Nephron progenitor cell (in vitro differentiated cells): ENCODE data around the gene HIF1AN.
A peak's percentile ranks its signal among the peaks of the same experiment; 100 is the strongest.

Experiments
- DNase-seq: peaks from one replicate; pipeline ENCODE4 v3.0.0; 2021
- H3K27ac Mint-ChIP-seq: 2 replicates; pipeline ENCODE4 v1.8.0; 2021; ENCODE audit warnings: mild to moderate bottlenecking, moderate library complexity, mixed read lengths
- H3K27me3 Mint-ChIP-seq: 2 replicates; pipeline ENCODE4 v1.8.0; 2021; ENCODE audit warnings: mild to moderate bottlenecking, low read depth, mixed read lengths; ENCODE audit not compliant: poor library complexity
- H3K36me3 Mint-ChIP-seq: 2 replicates; pipeline ENCODE4 v1.8.0; 2021; ENCODE audit warnings: low read depth, mixed read lengths
- H3K4me1 Mint-ChIP-seq: 2 replicates; pipeline ENCODE4 v1.8.0; 2021; ENCODE audit warnings: mixed read lengths
- H3K4me3 Mint-ChIP-seq: 2 replicates; pipeline ENCODE4 v1.8.0; 2021; ENCODE audit warnings: mild to moderate bottlenecking, moderate library complexity, mixed read lengths
- H3K9me3 Mint-ChIP-seq: 2 replicates; pipeline ENCODE4 v1.8.0; 2021; ENCODE audit warnings: mild to moderate bottlenecking, moderate library complexity, mixed read lengths
- CTCF ChIP-seq: fragments of 200-600 bp; sonication (generic); IDR thresholded peaks from 2 replicates; pipeline ENCODE4 v1.5.0; 2021; ENCODE audit warnings: antibody characterized with exemption

Gene HIF1AN

GRCh38 chr10:100576282-100576635, 40.5 kb downstream of the HIF1AN start:
- Mint-ChIP-seq H3K4me3 (no peak overlapping the region), H3K4me1 (peaks cover 58% of the 10 kb centered on the region), H3K36me3 (no peaks in the 10 kb centered on the region), H3K27ac (peak overlapping the region; percentile 37), H3K9me3 (no peaks in the 10 kb centered on the region), H3K27me3 (peaks cover 18% of the 10 kb centered on the region)
- TF ChIP-seq CTCF: no peak
- no peak for DNase-seq

DNA sequence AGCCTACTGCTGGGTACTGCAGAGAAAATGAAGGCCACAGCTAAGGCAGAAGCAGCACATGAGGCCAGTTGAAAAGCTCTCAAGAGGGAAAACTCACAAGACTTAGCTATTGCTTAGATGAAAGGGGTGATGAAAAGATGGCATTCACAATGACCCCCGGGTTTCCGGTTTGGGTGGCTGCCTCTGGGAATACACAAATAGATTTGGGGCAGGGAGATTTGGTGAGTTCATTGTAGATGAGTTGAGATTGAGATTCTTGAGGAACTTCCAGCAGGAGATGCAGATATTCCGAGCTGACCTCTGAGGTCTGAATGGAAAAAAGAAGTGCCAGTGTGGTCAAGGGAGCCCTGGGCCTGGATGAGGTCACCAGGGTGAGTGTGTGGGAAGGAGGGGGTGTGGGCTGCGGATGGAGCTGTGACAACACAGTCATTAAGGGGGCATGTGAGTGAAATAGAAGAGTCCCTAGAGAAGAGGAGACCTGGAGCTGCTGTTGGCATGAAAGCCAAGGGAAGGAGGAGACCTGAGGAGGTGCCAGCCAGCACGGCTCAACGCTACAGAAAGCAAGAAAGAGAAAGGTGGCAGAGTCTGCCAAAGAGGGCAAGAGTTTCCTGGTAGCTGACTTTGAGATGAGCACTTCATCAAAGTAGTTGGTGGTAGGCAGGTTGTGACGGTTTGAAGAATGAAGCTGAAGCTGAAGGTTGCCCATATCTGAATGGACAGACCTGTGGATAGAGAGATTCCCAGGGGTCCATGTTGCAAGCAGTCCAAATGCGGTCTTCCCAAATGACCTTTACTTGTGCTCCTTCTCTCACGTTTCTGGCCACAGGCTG, 43.7 kb downstream of the HIF1AN start:
- peak overlapping the region; percentile 43 for H3K27ac Mint-ChIP-seq
- no peak for TF ChIP-seq CTCF
- peaks cover 24% of the 10 kb centered on the region for H3K27me3 Mint-ChIP-seq
- peak overlapping the region; percentile 4 for H3K4me3 Mint-ChIP-seq
- peaks cover 49% of the 10 kb centered on the region for H3K4me1 Mint-ChIP-seq
- peaks cover 3% of the 10 kb centered on the region for H3K9me3 Mint-ChIP-seq
- no peak for DNase-seq
- no peaks in the 10 kb centered on the region for H3K36me3 Mint-ChIP-seq

GRCh38 chr10:100586959-100587358, 51.2 kb downstream of the HIF1AN start:
- no peak for DNase-seq
- H3K4me3 Mint-ChIP-seq: no peak overlapping the region
- no peak for TF ChIP-seq CTCF
- no peaks in the 10 kb centered on the region for H3K4me1 Mint-ChIP-seq
- peaks cover 62% of the 10 kb centered on the region for H3K27me3 Mint-ChIP-seq
- no peak overlapping the region for H3K27ac Mint-ChIP-seq
- peaks cover 32% of the 10 kb centered on the region for H3K9me3 Mint-ChIP-seq
- H3K36me3 Mint-ChIP-seq: no peaks in the 10 kb centered on the region

DNA sequence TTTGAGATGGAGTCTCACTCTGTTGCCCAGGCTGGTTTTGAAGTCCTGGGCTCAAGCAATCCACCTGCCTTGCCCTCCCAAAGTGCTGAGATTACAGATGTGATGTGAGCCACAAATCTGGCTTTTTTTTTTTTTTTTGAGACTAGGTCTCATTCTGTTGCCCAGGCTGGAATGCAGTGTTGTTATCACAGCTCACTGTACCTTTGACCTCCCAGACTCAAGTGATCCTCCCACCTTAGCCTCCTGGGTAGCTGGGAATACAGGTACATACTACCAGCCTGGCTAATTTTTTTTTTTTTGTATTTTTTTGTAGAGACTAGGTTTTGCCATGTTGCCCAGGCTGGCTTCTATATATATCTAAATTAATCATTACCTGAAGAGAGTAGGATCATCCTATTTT, 62.4 kb downstream of the HIF1AN start:
- no peak for TF ChIP-seq CTCF
- H3K36me3 Mint-ChIP-seq: no peaks in the 10 kb centered on the region

DNA sequence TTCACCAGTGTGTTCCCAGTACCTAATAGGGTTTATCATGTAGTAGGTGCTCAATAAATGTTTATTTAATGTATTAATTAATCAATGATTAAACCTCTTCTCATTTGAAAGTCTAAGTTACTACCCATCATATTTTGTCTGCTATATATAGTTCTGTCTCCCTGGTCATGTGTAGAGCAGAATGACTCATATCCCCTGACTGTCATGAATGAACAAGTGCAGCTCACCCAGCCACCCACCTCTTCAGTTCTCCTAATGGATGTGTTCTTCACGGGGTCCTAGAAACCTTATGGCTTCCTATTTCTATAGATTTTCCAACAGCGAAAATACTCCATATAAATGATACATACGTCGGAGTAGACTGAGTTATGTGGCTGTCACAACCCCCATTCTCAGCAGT, 64.5 kb downstream of the HIF1AN start:
- Mint-ChIP-seq H3K27ac (no peak overlapping the region), H3K9me3 (peaks cover 5% of the 10 kb centered on the region), H3K4me1 (peaks cover 15% of the 10 kb centered on the region), H3K4me3 (no peak overlapping the region), H3K27me3 (peaks cover 39% of the 10 kb centered on the region), H3K36me3 (peaks cover 2% of the 10 kb centered on the region)
- DNase-seq: no peak
- TF ChIP-seq CTCF: no peak

More for the DNA sequence above, 62.4 kb downstream of the HIF1AN start:
- H3K4me3 Mint-ChIP-seq: no peak overlapping the region
- no peaks in the 10 kb centered on the region for H3K9me3 Mint-ChIP-seq
- peaks cover 35% of the 10 kb centered on the region for H3K27me3 Mint-ChIP-seq
- H3K27ac Mint-ChIP-seq: no peak overlapping the region
- no peak for DNase-seq
- peaks cover 15% of the 10 kb centered on the region for H3K4me1 Mint-ChIP-seq

GRCh38 chr10:100607439-100607838, 71.7 kb downstream of the HIF1AN start:
- Mint-ChIP-seq H3K4me3 (no peak overlapping the region), H3K36me3 (peaks cover 11% of the 10 kb centered on the region), H3K27ac (no peak overlapping the region), H3K9me3 (peaks cover 15% of the 10 kb centered on the region), H3K27me3 (peaks cover 62% of the 10 kb centered on the region), H3K4me1 (peaks cover 19% of the 10 kb centered on the region)
- no peak for TF ChIP-seq CTCF
- no peak for DNase-seq
